PC-9 (cell line): ENCODE data around the gene PGP. TPM values are rescaled to one million over a fixed set of nuclear protein-coding genes. Genes with fewer than 3 reads are reported as not detected.

Experiments used
- BruUV-seq: library from RNA; stranded (reverse); fragments of 400-500 nt; replicated peaks from 2 replicates; lab custom pipeline; 2021; lab: Mats Ljungman, UMichigan
- CTCF ChIA-PET: fragments of 300-600 bp; sonication (Branson Sonifier 250); formaldehyde crosslinking; loops from one replicate; lab custom pipeline; 2022; ENCODE audit warnings: antibody characterized with exemption; lab: Charles Lee
- POLR2A ChIA-PET: fragments of 300-600 bp; sonication (Branson Sonifier 250); formaldehyde crosslinking; loops from one replicate; lab custom pipeline; 2022; ENCODE audit warnings: antibody characterized with exemption; ENCODE audit not compliant: unreplicated experiment; lab: Charles Lee
- DNase-seq, 2 experiments: peaks; one replicate each; pipeline versions ENCODE4 v3.0.0 to v3.0.0-alpha.2; 2015 to 2022; ENCODE audit warnings: mixed read lengths in 1 of 2
- H2AFZ ChIP-seq: fragments of 200-600 bp; sonication (generic); 2 replicates; pipeline ENCODE4 v1.8.1; 2017; ENCODE audit warnings: antibody characterized with exemption
- H3F3A ChIP-seq: fragments of 200-600 bp; sonication (generic); 2 replicates; pipeline ENCODE4 v1.8.1; 2017; ENCODE audit warnings: antibody characterized with exemption, mild to moderate bottlenecking, low read depth; ENCODE audit not compliant: insufficient read depth
- H3K27ac ChIP-seq: fragments of 200-600 bp; sonication (generic); 2 replicates; pipeline ENCODE4 v1.6.1; 2016; ENCODE audit warnings: mixed run types
- H3K27me3 ChIP-seq: fragments of 200-600 bp; sonication (generic); 2 replicates; pipeline ENCODE4 v1.6.1; 2016; ENCODE audit warnings: low read depth, mixed run types; ENCODE audit not compliant: insufficient read depth
- H3K36me3 ChIP-seq: fragments of 200-600 bp; sonication (generic); 2 replicates; pipeline ENCODE4 v1.6.1; 2016; ENCODE audit warnings: low read depth, mixed run types
- H3K4me1 ChIP-seq: fragments of 200-600 bp; sonication (generic); replicated peaks from 2 replicates; pipeline ENCODE4 v1.6.1; 2016; ENCODE audit warnings: mixed run types; ENCODE audit not compliant: insufficient read depth
- H3K4me2 ChIP-seq: fragments of 200-600 bp; sonication (generic); 2 replicates; pipeline ENCODE4 v1.6.1; 2017; ENCODE audit warnings: mixed run types
- H3K4me3 ChIP-seq: fragments of 200-600 bp; sonication (generic); 2 replicates; pipeline ENCODE4 v1.6.1; 2016; ENCODE audit warnings: mixed run types
- H3K79me2 ChIP-seq: fragments of 200-600 bp; sonication (generic); 2 replicates; pipeline ENCODE4 v1.6.1; 2017; ENCODE audit warnings: low read depth, mixed run types
- H3K9me2 ChIP-seq: fragments of 200-600 bp; sonication (generic); 2 replicates; pipeline ENCODE4 v1.8.1; 2017; ENCODE audit warnings: mild to moderate bottlenecking; ENCODE audit not compliant: insufficient read depth
- H3K9me3 ChIP-seq: fragments of 200-600 bp; sonication (generic); 2 replicates; pipeline ENCODE4 v1.8.1; 2016; ENCODE audit warnings: low read depth; ENCODE audit not compliant: insufficient read depth
- H4K20me1 ChIP-seq: fragments of 200-600 bp; sonication (generic); 2 replicates; pipeline ENCODE4 v1.8.1; 2017; ENCODE audit not compliant: insufficient read depth
- CTCF ChIP-seq: fragments of 200-600 bp; sonication (generic); conservative IDR thresholded peaks from 2 replicates; pipeline ENCODE4 v1.6.1; 2017; ENCODE audit warnings: mixed run types, antibody characterized with exemption, mild to moderate bottlenecking, moderate library complexity
- EZH2 ChIP-seq: fragments of 200-600 bp; sonication (generic); IDR thresholded peaks from 2 replicates; pipeline ENCODE4 v1.8.0; 2017; ENCODE audit warnings: antibody characterized with exemption, low read depth
- intact Hi-C: fragments of 100-400 bp; cut with micrococcal nuclease; formaldehyde crosslinking; loops from one replicate; pipeline ENCODE4 v1.10.0; 2022; ENCODE audit not compliant: unreplicated experiment
- total RNA-seq: library from RNA; stranded (reverse); gene quantifications from 2 replicates; pipeline ENCODE4 v1.2.3, GENCODE V29; 2021

Gene PGP
- total RNA-seq, 1 experiment from 2014 or later, result 23.4 TPM

DNA sequence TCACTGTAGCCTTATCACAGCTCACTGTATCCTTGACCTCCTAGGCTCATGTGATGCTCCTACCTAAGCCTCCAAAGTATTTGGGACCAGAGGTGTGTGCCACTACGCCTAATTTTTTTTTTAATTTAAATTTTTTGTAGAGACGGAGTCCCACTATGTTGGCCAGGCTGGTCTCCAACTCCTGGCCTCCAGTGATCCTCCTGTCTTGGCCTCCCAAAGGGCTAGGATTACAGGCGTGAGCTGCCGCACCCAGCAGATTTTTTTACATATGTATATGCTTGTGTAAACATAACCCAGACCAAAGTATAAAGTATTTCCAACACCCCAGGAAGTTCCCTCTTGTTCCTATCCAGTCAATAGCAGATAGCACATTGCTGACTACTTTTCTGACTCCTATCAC is 1.7 kb upstream of the PGP start:
- peak overlapping the region; percentile 81 for H3K4me2 ChIP-seq
- H3K9me2 ChIP-seq, result no peaks in the 10 kb centered on the region
- ChIA-PET POLR2A (interaction anchor here (0.7 kb wide), 1 partner anchor 72 kb away, joined by 5 read pairs; no protein-coding TSS in a partner anchor), CTCF (no interaction called here)
- H2AFZ ChIP-seq, result no peak overlapping the region
- H3K27me3 ChIP-seq, result no peaks in the 10 kb centered on the region
- no TSS peak for BruUV-seq
- H3K4me3 ChIP-seq, result peak overlapping the region; percentile 77
- peaks cover 38% of the 10 kb centered on the region for H3F3A ChIP-seq
- DNase-seq, result no peak
- TF ChIP-seq EZH2 (no peak), CTCF (no peak)
- H4K20me1 ChIP-seq, result peaks cover 19% of the 10 kb centered on the region; the same call in 1 of the 2 replicates
- no peaks in the 10 kb centered on the region for H3K36me3 ChIP-seq
- intact Hi-C loops, result no loop called here
- H3K79me2 ChIP-seq, result peaks cover 25% of the 10 kb centered on the region
- no peaks in the 10 kb centered on the region for H3K9me3 ChIP-seq
- H3K27ac ChIP-seq, result peak overlapping the region; percentile 92
- H3K4me1 ChIP-seq, result peaks cover 28% of the 10 kb centered on the region

DNA sequence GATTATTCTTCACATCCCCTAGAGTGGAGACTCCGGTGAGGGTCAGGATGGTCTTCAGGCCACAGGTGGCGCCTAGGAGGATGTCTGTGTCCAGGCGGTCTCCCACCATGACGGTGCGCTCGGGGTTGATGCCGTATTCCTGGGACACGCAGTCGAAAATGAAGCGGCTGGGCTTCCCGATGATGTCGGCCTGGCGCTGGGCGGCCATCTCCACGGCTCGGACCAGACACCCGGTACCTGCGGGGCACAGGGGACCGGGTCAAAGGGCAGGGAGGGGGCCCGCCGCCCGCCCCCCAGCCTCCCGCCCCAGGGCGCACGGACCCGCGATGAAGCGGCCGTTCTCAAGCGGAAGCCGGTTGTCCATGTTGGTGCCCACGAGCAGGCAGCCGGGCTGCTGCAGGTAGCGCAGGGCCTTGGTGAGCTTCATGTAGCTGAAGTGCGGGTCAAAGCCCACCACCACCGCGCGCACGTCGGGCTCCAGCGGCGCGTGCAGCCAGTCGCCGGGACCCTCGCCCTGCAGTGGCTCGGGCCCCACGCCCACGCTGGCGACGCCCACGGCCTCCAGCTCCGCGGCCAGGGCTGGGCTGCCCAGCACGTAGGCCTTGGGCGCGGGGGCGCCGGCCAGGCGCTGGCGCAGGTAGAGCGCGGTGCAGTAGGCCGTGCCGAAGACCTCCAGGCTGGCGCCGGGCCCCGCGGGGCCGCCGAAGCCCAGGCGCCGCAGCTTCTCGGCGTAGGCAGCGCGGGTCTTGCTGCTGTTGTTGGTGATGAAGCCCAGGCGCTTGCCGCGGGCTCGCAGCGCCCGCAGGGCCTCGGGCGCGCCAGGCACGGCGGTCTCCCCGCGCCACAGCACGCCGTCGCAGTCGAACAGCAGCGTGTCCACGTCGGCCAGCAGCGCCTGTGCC is 572 bp downstream of the PGP start:
- TF ChIP-seq EZH2, result no peak
- no peak for TF ChIP-seq CTCF
- peak overlapping the region; percentile 85 for H3K4me3 ChIP-seq
- POLR2A ChIA-PET, result interaction anchor here (0.6 to 1.9 kb wide), 4 partner anchors 59 to 319 kb away, joined by 3 to 16 read pairs (median 7); partner anchors contain the start of genes TBC1D24 and TRAF7
- H3K4me2 ChIP-seq, result peak overlapping the region; percentile 99
- H3K27ac ChIP-seq, result no peak overlapping the region
- peaks cover 53% of the 10 kb centered on the region for H3F3A ChIP-seq
- no peak overlapping the region; the same call in 1 of the 2 replicates for H2AFZ ChIP-seq
- intact Hi-C loops, result loop anchor here (1.0 to 5.0 kb wide), 2 partner anchors 38 to 59 kb away; partner anchors contain the start of genes ECI1 and TRAF7
- CTCF ChIA-PET, result interaction anchor here (1.0 kb wide), 1 partner anchor 19 kb away, joined by 4 read pairs; no protein-coding TSS in a partner anchor
- H3K4me1 ChIP-seq, result peaks cover 28% of the 10 kb centered on the region
- H4K20me1 ChIP-seq, result peaks cover 19% of the 10 kb centered on the region; the same call in 1 of the 2 replicates
- no peaks in the 10 kb centered on the region for H3K9me2 ChIP-seq
- H3K9me3 ChIP-seq, result no peaks in the 10 kb centered on the region
- no peaks in the 10 kb centered on the region for H3K27me3 ChIP-seq
- H3K36me3 ChIP-seq, result no peaks in the 10 kb centered on the region
- H3K79me2 ChIP-seq, result peaks cover 25% of the 10 kb centered on the region
- no TSS peak for BruUV-seq
- DNase-seq, result no peak

DNA sequence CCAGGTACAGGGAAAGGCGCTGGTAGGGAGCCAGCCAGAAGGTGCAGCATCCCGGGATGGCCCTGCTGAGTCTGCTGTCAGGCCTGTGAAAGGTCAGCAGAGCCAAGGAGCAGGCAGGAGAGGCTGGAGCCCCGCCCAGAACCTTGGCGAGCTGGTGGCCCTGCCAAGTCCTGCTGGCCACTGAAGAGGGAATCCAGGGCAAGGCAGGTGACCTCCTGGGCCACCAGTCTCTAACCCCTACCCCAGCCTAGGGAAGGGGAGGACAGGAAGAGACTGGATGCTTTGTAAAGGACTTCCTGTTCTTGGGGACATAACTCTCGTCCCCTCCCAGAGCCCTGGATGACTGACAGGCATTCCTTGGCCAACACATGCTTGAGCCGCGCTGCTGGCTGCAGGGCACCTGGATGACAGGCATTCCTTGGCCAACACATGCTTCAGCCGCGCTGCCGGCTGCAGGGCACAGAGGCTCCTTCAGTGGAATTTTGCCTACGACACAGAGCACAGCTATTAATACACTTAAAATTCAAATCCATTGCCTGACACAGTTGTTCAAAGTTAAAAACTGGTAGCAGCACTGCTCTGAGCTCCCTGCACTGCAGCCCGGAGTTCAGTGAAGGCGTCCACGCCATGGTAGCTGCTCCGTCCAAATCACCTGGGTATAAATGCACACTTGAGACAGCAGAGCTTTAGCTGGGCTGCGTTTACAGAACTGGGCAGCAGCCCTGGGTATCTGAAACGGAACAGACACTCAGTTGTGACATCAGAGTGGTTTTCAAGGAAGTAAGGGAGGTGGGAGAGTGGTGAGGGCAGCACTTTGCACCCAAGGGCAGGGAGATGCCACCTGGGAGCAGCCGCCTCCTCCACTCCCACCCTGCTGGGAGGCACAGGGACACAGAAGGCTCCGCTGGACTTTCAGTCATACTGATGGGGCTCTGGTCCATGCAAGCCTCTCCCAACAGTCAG is 2.0 kb downstream of the PGP start:
- H3K79me2 ChIP-seq, result peaks cover 29% of the 10 kb centered on the region
- POLR2A ChIA-PET, result interaction anchor here (0.9 kb wide), 1 partner anchor 57 kb away, joined by 9 read pairs; the partner anchor contains the start of gene TRAF7

More for the DNA sequence above, 2.0 kb downstream of the PGP start:
- no peak for TF ChIP-seq CTCF
- no peak for TF ChIP-seq EZH2
- H3K9me3 ChIP-seq, result no peaks in the 10 kb centered on the region
- peak overlapping the region; percentile 99 for H3K4me2 ChIP-seq
- H3K27me3 ChIP-seq, result no peaks in the 10 kb centered on the region
- H3K27ac ChIP-seq, result no peak overlapping the region
- H3K9me2 ChIP-seq, result no peaks in the 10 kb centered on the region
- H3K36me3 ChIP-seq, result 0 out of 2 replicates have a peak, but pooled peaks cover 4% of the 10 kb centered on the region
- peak overlapping the region; percentile 85 for H3K4me3 ChIP-seq
- H4K20me1 ChIP-seq, result peaks cover 19% of the 10 kb centered on the region; the same call in 1 of the 2 replicates
- peak; percentile 85 to 86 for DNase-seq
- peaks cover 53% of the 10 kb centered on the region for H3F3A ChIP-seq
- intact Hi-C loops, result loop anchor here (5.0 kb wide), 1 partner anchor 40 kb away; the partner anchor contains the start of gene ECI1
- no TSS peak for BruUV-seq
- peaks cover 28% of the 10 kb centered on the region for H3K4me1 ChIP-seq
- no peak overlapping the region for H2AFZ ChIP-seq
- CTCF ChIA-PET, result no interaction called here
